Stimulated activated CD8-positive, alpha-beta memory T cell treated with anti-CD3 and anti-CD28 coated beads, Interleukin-7, amount 100 ng/mL, for 4 hours (primary cell): ENCODE measurements around the gene ABRACL.

Experiments used
- DNase-seq, 2 donors: peaks; one replicate each; pipeline ENCODE4 v3.0.0-alpha.2; 2020; ENCODE audit warnings: low read depth in 2 of 2

Gene ABRACL

DNA sequence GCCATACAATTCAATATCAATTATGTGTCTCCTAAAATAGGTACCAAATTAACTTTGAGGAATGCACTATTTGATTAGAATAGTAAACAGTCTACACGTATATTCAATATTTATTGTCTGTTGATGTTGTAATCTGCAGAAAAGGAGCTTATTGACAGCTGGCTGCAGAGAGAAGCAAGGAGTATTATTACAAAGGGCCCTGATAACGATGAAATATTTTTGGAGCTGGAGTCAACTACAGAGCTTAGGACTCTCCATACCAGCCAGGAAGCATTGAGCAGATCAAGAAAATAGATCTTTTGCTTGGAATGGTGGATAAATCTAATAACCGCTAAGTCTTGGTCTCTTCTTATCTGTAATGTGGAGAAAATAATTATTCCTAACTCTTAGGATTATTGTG, 25.5 kb downstream of the ABRACL start:
- DNase-seq = no peak

- no peak for DNase-seq
Observed at GRCh38 chr6:139055709-139056108, 27.2 kb downstream of the ABRACL start.

GRCh38 chr6:139058029-139058428, 29.5 kb downstream of the ABRACL start:
- DNase-seq = no peak

DNA sequence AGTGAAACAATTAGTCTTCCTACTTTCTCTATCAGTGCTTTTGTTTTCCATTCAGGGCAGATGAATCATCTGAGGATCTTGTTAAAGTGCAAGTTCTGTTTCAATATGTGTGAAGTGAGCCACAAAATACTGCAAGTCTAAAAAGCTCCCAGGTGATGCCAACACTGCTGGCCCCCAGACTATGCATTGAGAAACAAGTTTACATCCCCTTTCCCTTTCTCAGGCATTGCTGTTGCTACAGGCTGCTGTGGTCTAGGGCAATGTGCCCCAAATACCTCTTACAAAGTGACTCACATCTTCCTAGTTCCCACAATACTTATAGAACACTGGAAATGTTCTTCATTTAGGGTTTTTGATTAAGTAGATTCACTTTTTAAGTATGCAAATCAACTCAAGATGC, 31.8 kb downstream of the ABRACL start:
- DNase-seq = no peak

DNA sequence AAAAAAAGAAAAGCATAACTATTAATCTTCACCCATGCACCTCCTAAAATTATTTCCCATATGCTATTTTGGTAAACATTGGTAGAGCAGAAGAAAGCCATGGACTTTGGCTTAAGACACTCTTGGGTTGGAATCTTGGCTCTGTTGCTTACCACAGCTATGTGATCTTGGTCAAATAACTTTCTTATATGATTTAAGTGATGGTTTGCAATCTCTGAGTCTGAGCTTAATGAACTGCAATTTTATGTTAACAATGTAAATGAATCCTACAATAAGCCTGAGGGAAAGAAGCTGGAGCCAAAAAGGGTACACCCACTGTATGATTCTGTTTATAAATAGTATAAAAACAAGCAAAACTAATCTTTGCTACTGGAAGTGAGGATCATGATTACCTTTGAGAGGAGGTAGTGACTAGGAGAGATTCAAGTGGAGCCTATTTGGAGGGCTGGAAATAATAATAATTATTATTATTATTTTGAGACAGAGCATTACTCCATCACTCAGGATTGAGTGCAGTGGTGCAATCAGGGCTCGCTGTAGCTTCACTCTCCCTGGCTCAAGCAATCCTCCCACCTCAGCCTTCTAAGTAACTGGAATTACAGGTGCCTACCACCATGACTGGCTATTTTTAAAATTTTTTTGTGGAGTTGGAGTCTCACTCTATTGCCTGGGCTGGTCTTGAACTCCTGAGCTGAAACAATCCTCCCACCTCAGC, 34.5 kb downstream of the ABRACL start:
- DNase-seq = no peak

DNA sequence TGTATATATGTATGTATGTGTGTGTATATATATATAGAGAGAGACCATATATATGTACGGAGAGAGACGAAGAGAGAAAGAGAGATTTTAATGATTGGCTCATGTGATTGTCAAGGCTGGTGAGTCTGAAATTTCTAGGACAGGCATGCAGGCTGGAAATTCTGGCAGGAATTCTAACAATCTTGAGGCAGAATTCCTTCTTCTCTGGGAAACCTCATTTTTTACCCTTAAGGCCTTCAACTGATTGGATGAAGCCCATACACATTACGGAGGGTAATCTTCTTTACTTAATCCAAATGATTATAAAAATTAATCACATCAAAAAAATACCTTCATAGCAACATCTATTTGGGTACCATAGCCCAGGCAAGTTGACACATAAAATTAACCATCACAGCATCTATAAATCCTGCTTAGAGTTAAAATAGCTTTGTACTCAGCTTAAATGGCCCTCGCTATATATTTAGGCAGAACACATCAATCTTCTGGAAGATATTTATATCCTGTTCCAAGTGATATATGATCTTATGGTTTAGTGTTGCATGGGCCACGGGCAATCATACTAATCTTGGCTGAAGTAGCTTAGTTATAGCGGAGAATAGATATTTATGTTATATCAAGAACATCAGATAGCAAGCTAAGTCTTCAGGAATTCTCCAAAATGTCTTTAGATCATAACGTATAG, 36.6 kb downstream of the ABRACL start:
- no peak for DNase-seq

DNA sequence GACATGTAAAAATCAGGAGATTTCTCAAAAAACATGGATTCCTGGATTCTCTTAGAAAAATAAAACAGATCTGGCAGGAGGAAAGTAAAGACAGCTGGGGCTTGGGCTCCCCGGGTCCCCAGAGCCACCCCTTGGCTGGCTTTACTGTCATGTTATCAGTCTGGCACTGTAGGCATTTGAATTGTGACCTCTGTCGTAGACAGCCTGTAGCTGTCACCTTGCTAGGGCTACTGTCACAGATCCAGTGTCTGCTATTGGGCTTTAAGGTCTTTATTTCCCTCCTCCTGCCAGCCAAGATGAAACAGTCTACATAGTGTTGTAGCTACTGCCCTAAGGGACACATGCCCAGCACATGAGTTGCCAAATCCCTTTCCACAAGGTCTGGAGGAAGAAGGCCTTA, 37.5 kb downstream of the ABRACL start:
- DNase-seq = no peak

GRCh38 chr6:139068846-139069245, 40.3 kb downstream of the ABRACL start:
- DNase-seq = no peak

DNA sequence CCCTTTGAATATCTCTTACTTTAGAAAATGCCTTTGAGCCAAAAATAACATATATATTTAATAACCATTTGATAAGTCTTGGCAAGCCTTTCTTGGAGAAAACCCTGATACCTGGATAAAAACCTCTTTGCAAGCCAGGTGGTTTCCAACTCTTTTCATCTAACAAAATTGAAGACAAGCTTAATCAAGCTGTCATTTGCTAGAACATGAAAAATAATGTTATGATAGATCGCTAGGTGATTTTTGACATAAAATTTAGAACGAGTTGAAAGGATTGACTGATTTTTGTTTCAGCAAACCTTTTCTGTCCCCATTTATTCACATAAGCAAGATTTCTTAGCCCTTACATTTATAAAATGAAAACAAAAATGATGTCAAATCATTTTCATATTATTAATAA, 44.6 kb downstream of the ABRACL start:
- no peak for DNase-seq

DNA sequence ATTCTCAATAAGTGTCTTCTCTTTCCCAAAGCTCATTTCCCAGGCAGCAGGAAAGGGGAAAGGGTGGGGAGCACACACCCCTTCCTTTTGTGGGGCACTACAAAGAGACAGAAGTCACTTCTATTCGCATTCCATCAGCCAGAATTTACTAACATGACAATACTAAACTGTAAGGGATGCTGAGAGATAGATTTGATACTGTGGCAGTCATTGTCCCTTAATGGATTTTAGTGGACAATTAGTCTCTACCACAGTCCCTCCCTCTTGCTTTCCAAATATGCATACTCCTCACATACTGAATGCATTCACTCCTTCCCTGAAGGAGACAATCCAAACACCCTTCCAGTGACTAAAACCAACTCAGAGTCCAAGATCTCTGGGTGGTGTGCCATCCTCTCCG, 50.5 kb downstream of the ABRACL start:
- no peak for DNase-seq

DNA sequence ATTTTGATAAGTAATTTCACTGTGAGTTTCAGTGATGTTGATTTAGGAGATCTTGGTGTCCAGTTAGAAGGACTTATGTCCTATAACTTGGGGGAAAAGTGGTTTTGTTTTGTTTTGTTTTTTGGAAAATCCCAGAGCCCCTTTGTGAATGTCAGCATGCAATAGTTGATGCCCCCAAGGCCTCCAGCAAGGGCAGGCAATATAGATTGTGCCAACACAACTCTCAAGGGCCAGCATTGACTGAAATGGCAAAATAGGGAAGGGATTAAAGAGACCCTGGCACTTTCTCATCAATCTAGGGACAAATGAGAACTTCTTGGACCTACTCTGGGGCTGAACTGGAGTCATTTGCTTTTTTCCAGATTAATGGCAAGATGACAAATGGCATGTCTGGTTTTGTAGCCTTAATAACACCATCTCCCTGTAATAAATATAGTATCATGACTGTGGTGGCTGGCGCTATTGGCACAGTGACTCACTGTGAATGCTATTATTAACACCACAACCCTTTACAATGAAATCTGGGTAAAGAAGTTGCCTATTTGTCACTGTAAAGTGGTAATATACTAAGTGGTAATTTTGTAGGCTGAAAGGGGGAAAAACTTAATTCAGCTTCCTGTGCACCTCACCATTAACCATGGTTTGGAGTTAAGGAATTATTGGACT, 51.8 kb downstream of the ABRACL start:
- DNase-seq = no peak

- no peak for DNase-seq
Observed at GRCh38 chr6:139081471-139081870, 52.9 kb downstream of the ABRACL start.

- no peak for DNase-seq
Observed at GRCh38 chr6:139082370-139082769, 53.8 kb downstream of the ABRACL start.

GRCh38 chr6:139091826-139092225, 63.3 kb downstream of the ABRACL start:
- DNase-seq = no peak
